B cell (primary cell): Measurements from ENCODE around the gene CYP17A1. TPM values are rescaled to one million over a fixed set of nuclear protein-coding genes. Genes with fewer than 3 reads are reported as not detected.

ENCODE experiments used
- ATAC-seq: fragments of 200-7000 bp; cut with Tn5 transposase; one replicate; pipeline ENCODE4 v1.10.0; 2021; ENCODE audit warnings: low read depth, mild to moderate bottlenecking, moderate number of reproducible peaks, moderate library complexity
- CTCF ChIA-PET: fragments of 350-600 bp; sonication (Branson Sonifier 250); formaldehyde crosslinking; loops from one replicate; lab custom pipeline; 2021; ENCODE audit warnings: antibody characterized with exemption, inconsistent platforms; lab: Charles Lee
- POLR2A ChIA-PET: fragments of 350-600 bp; sonication (Branson Sonifier 250); formaldehyde crosslinking; loops from one replicate; lab custom pipeline; 2021; ENCODE audit warnings: antibody characterized with exemption; lab: Charles Lee
- DNase-seq: peaks from one replicate; pipeline ENCODE4 v3.0.0; 2013
- H2AFZ ChIP-seq: 2 replicates; pipeline ENCODE4 v1.6.1; 2012; ENCODE audit warnings: mild to moderate bottlenecking, low read depth, low read length; ENCODE audit not compliant: insufficient read depth, poor library complexity, severe bottlenecking
- H3K27ac ChIP-seq, 2 donors: 1 replicate in 1 of 2; 2 replicates in 1 of 2; pipeline ENCODE4 v1.5.1; 2012 to 2013; ENCODE audit warnings: low read length in 2 of 2, mild to moderate bottlenecking in 2 of 2, moderate library complexity in 1 of 2
- H3K27me3 ChIP-seq, 4 experiments: fragments of 200-600 bp in 1 of 4; sonication (generic) in 1 of 4; replicated peaks in 1 of 4; 1 replicate in 2 of 4; 2 replicates in 2 of 4; pipeline versions ENCODE4 v1.6.1 to v1.7.0; 2013 to 2016; ENCODE audit warnings: low read length in 3 of 4, mild to moderate bottlenecking in 2 of 4, mixed read lengths in 1 of 4, moderate library complexity in 1 of 4; ENCODE audit not compliant: insufficient read depth in 4 of 4, control insufficient read depth in 3 of 4; ENCODE audit errors: control extremely low read depth in 1 of 4
- H3K36me3 ChIP-seq, 2 experiments: replicated peaks in 1 of 2; 1 replicate in 1 of 2; 2 replicates in 1 of 2; pipeline versions ENCODE4 v1.6.1 to v1.7.1; 2013; ENCODE audit warnings: low read length in 1 of 2; ENCODE audit not compliant: insufficient read depth in 2 of 2, control insufficient read depth in 1 of 2; ENCODE audit errors: control extremely low read depth in 1 of 2, extremely low read depth in 1 of 2
- H3K4me1 ChIP-seq, 2 donors: fragments of 200-600 bp in 1 of 2; sonication (generic) in 1 of 2; 1 replicate in 1 of 2; 2 replicates in 1 of 2; pipeline versions ENCODE4 v1.5.1 to v1.6.1; 2013 to 2017; ENCODE audit warnings: low read length in 2 of 2; ENCODE audit not compliant: control insufficient read depth in 2 of 2, insufficient read depth in 2 of 2
- H3K4me2 ChIP-seq: replicated peaks from 2 replicates; pipeline ENCODE3; 2012; ENCODE audit warnings: mild to moderate bottlenecking, low read depth, low read length; ENCODE audit not compliant: poor library complexity, severe bottlenecking
- H3K4me3 ChIP-seq, 5 experiments: fragments of 200-600 bp in 1 of 5; sonication (generic) in 1 of 5; 1 replicate in 3 of 5; 2 replicates in 2 of 5; pipeline versions ENCODE4 v1.5.1 to v1.7.0; 2011 to 2016; ENCODE audit warnings: low read length in 4 of 5, mild to moderate bottlenecking in 4 of 5, low read depth in 2 of 5, control low read depth in 1 of 5, moderate library complexity in 1 of 5; ENCODE audit not compliant: insufficient read depth in 1 of 5; ENCODE audit errors: control extremely low read depth in 1 of 5, extremely low read depth in 1 of 5
- H3K79me2 ChIP-seq: fragments of 200-600 bp; sonication (generic); one replicate; pipeline ENCODE4 v1.6.0; 2016; ENCODE audit warnings: low read length; ENCODE audit not compliant: control insufficient read depth, insufficient read depth
- H3K9ac ChIP-seq: fragments of 200-600 bp; sonication (generic); 2 replicates; pipeline ENCODE4 v1.6.1; 2017; ENCODE audit warnings: mild to moderate bottlenecking, low read length, moderate library complexity
- H3K9me3 ChIP-seq, 3 donors: one replicate each; pipeline versions ENCODE4 v1.6.1 to v1.7.1; 2013; ENCODE audit warnings: low read length in 2 of 3; ENCODE audit not compliant: control insufficient read depth in 2 of 3, insufficient read depth in 1 of 3; ENCODE audit errors: control extremely low read depth in 1 of 3
- H4K20me1 ChIP-seq: 2 replicates; pipeline ENCODE4 v1.6.0; 2012; ENCODE audit warnings: mild to moderate bottlenecking, low read length; ENCODE audit not compliant: insufficient read depth, control insufficient read depth, poor library complexity, severe bottlenecking
- H3K27ac Mint-ChIP-seq: one replicate; pipeline ENCODE4 v1.8.0; 2021; ENCODE audit warnings: mixed read lengths
- H3K27me3 Mint-ChIP-seq: one replicate; pipeline ENCODE4 v1.8.0; 2021; ENCODE audit warnings: mixed read lengths
- H3K4me1 Mint-ChIP-seq: one replicate; pipeline ENCODE4 v1.8.0; 2021; ENCODE audit warnings: mixed read lengths
- H3K4me3 Mint-ChIP-seq: one replicate; pipeline ENCODE4 v1.8.0; 2021; ENCODE audit warnings: mixed read lengths
- H3K9me3 Mint-ChIP-seq: one replicate; pipeline ENCODE4 v1.8.0; 2022; ENCODE audit warnings: mixed read lengths; ENCODE audit not compliant: insufficient read depth
- CTCF ChIP-seq: fragments of 200-600 bp; IDR thresholded peaks from one replicate; pipeline ENCODE4 v1.8.0; 2022; ENCODE audit warnings: antibody characterized with exemption, mild to moderate bottlenecking
- EZH2 ChIP-seq: IDR thresholded peaks from 2 replicates; pipeline ENCODE4 v1.6.1; 2012; ENCODE audit warnings: borderline replicate concordance, low read depth, mild to moderate bottlenecking, moderate library complexity, low read length; ENCODE audit not compliant: insufficient read depth, poor library complexity, severe bottlenecking
- WGBS: methylation state at CpG from one replicate; pipeline ENCODE4 v1.1.5; 2013; ENCODE audit warnings: missing lambda C conversion rate; ENCODE audit not compliant: insufficient coverage; 5-methylcytosine and 5-hydroxymethylcytosine counted together
- intact Hi-C: fragments of 100-400 bp; cut with micrococcal nuclease; formaldehyde crosslinking; loops from one replicate; pipeline ENCODE4 v1.10.0; 2022
- polyA plus RNA-seq: library from polyadenylated mRNA; depleted of rRNA; stranded (reverse); fragments of >200 nt; gene quantifications from 2 replicates; pipeline ENCODE4 v1.2.3, GENCODE V29; 2012
- total RNA-seq, 2 donors: library from RNA; stranded (reverse); fragments of 120-200 nt in 1 of 2; gene quantifications; 1 replicate in 1 of 2; 2 replicates in 1 of 2; pipeline versions ENCODE4 v1.2.3 to v1.2.4, GENCODE V29; 2013 to 2022

CYP17A1 gene
- total and polyA plus RNA-seq, 2 donors (not counting 1 experiment from before 2014, with no cell fraction given): not detected

DNA sequence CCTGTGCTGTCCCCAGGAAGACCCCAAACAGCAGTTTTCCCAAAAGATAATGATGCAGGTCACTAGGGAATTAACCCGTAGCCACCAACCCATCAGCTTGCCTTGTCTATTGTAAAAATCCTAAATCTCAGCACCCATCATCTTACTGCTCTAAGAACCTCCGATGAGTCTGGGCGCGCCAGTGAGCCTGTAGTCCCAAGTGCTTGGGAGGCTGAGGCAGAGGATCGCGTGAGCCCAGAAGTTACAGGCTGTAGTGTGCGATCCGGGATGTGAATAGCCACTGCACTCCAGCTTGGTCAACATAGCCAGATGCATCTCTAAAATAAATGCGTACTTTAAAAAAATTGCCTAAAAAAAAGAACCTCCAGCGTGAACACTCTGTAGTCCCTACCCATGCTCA lies 33.0 kb upstream of the CYP17A1 start:
- DNase-seq: no peak
- Histone ChIP-seq H3K9me3 (no peaks in the 10 kb centered on the region), H3K27ac (no peak overlapping the region), H3K27me3 (peaks cover 0 to 13% (median 5%) of the 10 kb centered on the region in 4 experiments), H3K79me2 (no peaks in the 10 kb centered on the region), H3K4me3 (no peak overlapping the region), H4K20me1 (no peaks in the 10 kb centered on the region), H3K4me2 (no peak overlapping the region), H2AFZ (no peak overlapping the region), H3K9ac (no peak overlapping the region), H3K36me3 (peaks cover 3% of the 10 kb centered on the region in 2 experiments), H3K4me1 (peaks cover 7 to 11% of the 10 kb centered on the region in 2 donors)
- TF ChIP-seq CTCF: no peak
- no peak for TF ChIP-seq EZH2
- no peak for ATAC-seq
- intact Hi-C loops: no loop called here
- WGBS: 97% methylated on average over 7 of the region's 10 CpGs
- Mint-ChIP-seq H3K27ac (no peak overlapping the region), H3K4me1 (peaks cover 16% of the 10 kb centered on the region), H3K9me3 (no peaks in the 10 kb centered on the region), H3K27me3 (peaks cover 38% of the 10 kb centered on the region), H3K4me3 (peak overlapping the region; percentile 69)
- ChIA-PET POLR2A (no interaction called here), CTCF (no interaction called here)

GRCh38 chr10:102869258-102870198 lies 32.3 kb upstream of the CYP17A1 start, which contains the start of gene AS3MT:
TSS of gene AS3MT (plus strand) at chr10:102869470. CDS start at chr10:102869593, 123 bp downstream.
- Mint-ChIP-seq H3K4me3 (peak within 1 kb of the TSS; percentile 75), H3K27ac (no peak within 1 kb of the TSS), H3K9me3 (no peaks in the 10 kb centered on the region), H3K27me3 (peaks cover 37% of the 10 kb centered on the region), H3K4me1 (peaks cover 16% of the 10 kb centered on the region)
- H3K27me3 ChIP-seq: peaks cover 0 to 13% (median 5%) of the 10 kb centered on the region in 4 experiments
- TF ChIP-seq EZH2 (no peak), CTCF (no peak)
- ChIA-PET POLR2A (interaction anchor here (0.8 kb wide), 1 partner anchor 49 kb away, joined by 3 read pairs; the partner anchor contains the start of gene CNNM2), CTCF (interaction anchor here (1.0 kb wide), 1 partner anchor 48 kb away, joined by 3 read pairs; the partner anchor contains the start of gene CNNM2)
- intact Hi-C loops: no loop called here
- DNase-seq (peak; percentile 19), ATAC-seq (peak; percentile 24)
- peaks cover 3% of the 10 kb centered on the region in 2 experiments for H3K36me3 ChIP-seq
- peak within 1 kb of the TSS; percentile 37 for H3K9ac ChIP-seq
- H3K4me1 ChIP-seq: peaks cover 7 to 11% of the 10 kb centered on the region in 2 donors
- no peak within 1 kb of the TSS for H3K27ac ChIP-seq
- no peaks in the 10 kb centered on the region for H3K79me2 ChIP-seq
- no peaks in the 10 kb centered on the region for H4K20me1 ChIP-seq
- H3K9me3 ChIP-seq: no peaks in the 10 kb centered on the region
- no peak within 1 kb of the TSS for H2AFZ ChIP-seq
- no peak within 1 kb of the TSS for H3K4me3 ChIP-seq
- WGBS: 12% methylated on average over 57 of the region's 63 CpGs
- H3K4me2 ChIP-seq: peak within 1 kb of the TSS; percentile 59
